Left lung (tissue), 14 donors: ENCODE measurements around the gene TRIM9. TPM values are rescaled to one million over a fixed set of nuclear protein-coding genes. Genes with fewer than 3 reads are reported as not detected.

ENCODE experiments used
- ATAC-seq: fragments of 200-7000 bp; cut with Tn5 transposase; one replicate; pipeline ENCODE4 v1.9.1; 2020; ENCODE audit warnings: moderate library complexity
- DNase-seq, 4 donors: peaks; one replicate each; pipeline ENCODE4 v3.0.0-alpha.2; 2013 to 2020
- H3K27ac ChIP-seq, 2 donors: fragments of 200-600 bp; sonication (generic) in 1 of 2; one replicate each; pipeline versions ENCODE4 v1.5.0 to v1.8.0; 2020 to 2021
- H3K27me3 ChIP-seq, 2 donors: fragments of 200-600 bp; sonication (generic) in 1 of 2; one replicate each; pipeline versions ENCODE4 v1.5.0 to v1.8.0; 2020 to 2021
- H3K36me3 ChIP-seq, 2 donors: fragments of 200-600 bp; sonication (generic) in 1 of 2; one replicate each; pipeline versions ENCODE4 v1.5.0 to v1.8.0; 2020 to 2021
- H3K4me1 ChIP-seq, 2 donors: fragments of 200-600 bp; one replicate each; pipeline ENCODE4 v1.8.0; 2021
- H3K4me3 ChIP-seq, 2 donors: fragments of 200-600 bp; sonication (generic) in 1 of 2; one replicate each; pipeline versions ENCODE4 v1.5.0 to v1.8.0; 2020 to 2021; ENCODE audit warnings: mild to moderate bottlenecking in 1 of 2
- H3K9me3 ChIP-seq, 2 donors: fragments of 200-600 bp; sonication (generic) in 1 of 2; one replicate each; pipeline versions ENCODE4 v1.5.0 to v1.8.0; 2020 to 2021
- CTCF ChIP-seq, 2 donors: fragments of 200-600 bp; sonication (generic) in 1 of 2; IDR thresholded peaks; one replicate each; pipeline versions ENCODE4 v1.5.0 to v1.8.0; 2021; ENCODE audit warnings: antibody characterized with exemption in 2 of 2
- intact Hi-C, 2 donors: fragments of 100-400 bp; cut with DNase I; formaldehyde crosslinking; loops; one replicate each; pipeline versions ENCODE4 v1.11.2 to v1.14.2; 2022
- long read RNA-seq, 12 donors: library from polyadenylated mRNA in 2 of 12; unstranded in 2 of 12; transcript quantifications; one replicate each; pipeline ENCODE4 v2.0.0 and lab custom pipeline, GENCODE V29; 2019 to 2026
- polyA plus RNA-seq, 6 donors: library from polyadenylated mRNA; unstranded; fragments of 120-200 nt; gene quantifications; one replicate each; pipeline ENCODE4 v1.2.1, GENCODE V29; 2013; ENCODE audit not compliant: insufficient read length in 6 of 6
- total RNA-seq, 2 donors: library from RNA; stranded (reverse); fragmentation: NEBNext Ultra II Directional; extraction: Animal tissue kit (Norgen Biotek cat#: 25700); gene quantifications; one replicate each; pipeline ENCODE4 v1.2.1, GENCODE V29; 2021
- donor health status: DM: no; HTN: yes; CAD: no.
- donor health status: DM: no; HTN: no; CAD: no.

Gene TRIM9
- 1 to 10 TPM in 1 of 2 donors, under 1 TPM in 1; 0.47 to 1.4 TPM for total RNA-seq
- polyA plus RNA-seq = 1 to 10 TPM in 3 of 6 donors, under 1 TPM in 3; 0.88 to 1.3 (median 1.0) TPM
- long read RNA-seq, donor 1 = 0 reads
- long read RNA-seq, donor 2 = 0 reads
- long read RNA-seq, donor 3 = 0 reads
- long read RNA-seq, donor 4 = 0 reads
- long read RNA-seq, donor 5 = 0 reads
- long read RNA-seq, donor 6 = 0 reads
- long read RNA-seq, donor 7 = 0 reads
- long read RNA-seq, donor 8 = 0 reads
- long read RNA-seq, donor 9 = 0 reads
- long read RNA-seq, donor 10 = 0 reads
- long read RNA-seq, donor 11, full-length matches to known transcripts = 13 of 38 reads
- long read RNA-seq, donor 11, partial matches to known transcripts = 25 of 38 reads
- long read RNA-seq, donor 11, other reads (novel, unspliced or antisense) = 0 of 38 reads
- long read RNA-seq, donor 12 = 0 reads

GRCh38 chr14:51094901-51095853, at the start of gene TRIM9:
Gene TRIM9 (minus strand): TSS chr14:51095105. CDS start chr14:51094939, 166 bp downstream.
- H3K4me1 ChIP-seq = peaks cover 9 to 27% of the 10 kb centered on the region in 2 donors
- intact Hi-C loops = no loop called here
- peak within 1 kb of the TSS; percentile 45 to 54 for H3K4me3 ChIP-seq
- peaks cover 0 to under 1% of the 10 kb centered on the region in 2 donors for H3K9me3 ChIP-seq
- H3K36me3 ChIP-seq = no peaks in the 10 kb centered on the region
- H3K27me3 ChIP-seq = peaks cover 33 to 79% of the 10 kb centered on the region in 2 donors
- TF ChIP-seq CTCF (IDR thresholded peaks at IDR 0.05) = no peak
- DNase-seq = peak; percentile 89 to 97 (median 94)
- peak within 1 kb of the TSS in 1 of 2 donors; percentile 21 for H3K27ac ChIP-seq
- ATAC-seq = peak; percentile 98

GRCh38 chr14:51140856-51141255, 46.0 kb upstream of the TRIM9 start:
- H3K4me1 ChIP-seq = peaks cover 0 to 5% of the 10 kb centered on the region in 2 donors
- H3K27ac ChIP-seq = no peak overlapping the region
- no peak for TF ChIP-seq CTCF (IDR thresholded peaks at IDR 0.05)
- intact Hi-C loops = no loop called here
- no peaks in the 10 kb centered on the region for H3K9me3 ChIP-seq
- ATAC-seq (no peak), DNase-seq (no peak)
- H3K4me3 ChIP-seq = no peak overlapping the region
- no peaks in the 10 kb centered on the region for H3K27me3 ChIP-seq
- no peaks in the 10 kb centered on the region for H3K36me3 ChIP-seq

GRCh38 chr14:51140338-51140737, 45.4 kb upstream of the TRIM9 start:
- intact Hi-C loops = no loop called here
- Histone ChIP-seq H3K4me1 (peaks cover 0 to 5% of the 10 kb centered on the region in 2 donors), H3K9me3 (no peaks in the 10 kb centered on the region), H3K4me3 (no peak overlapping the region), H3K36me3 (no peaks in the 10 kb centered on the region), H3K27ac (no peak overlapping the region), H3K27me3 (no peaks in the 10 kb centered on the region)
- TF ChIP-seq CTCF (IDR thresholded peaks at IDR 0.05) = no peak
- DNase-seq (no peak), ATAC-seq (no peak)

GRCh38 chr14:51139121-51139681, 44.3 kb upstream of the TRIM9 start:
- Histone ChIP-seq H3K27ac (peak overlapping the region in 1 of 2 donors; percentile 7), H3K4me1 (peaks cover 0 to 5% of the 10 kb centered on the region in 2 donors), H3K36me3 (no peaks in the 10 kb centered on the region), H3K4me3 (no peak overlapping the region), H3K9me3 (no peaks in the 10 kb centered on the region), H3K27me3 (no peaks in the 10 kb centered on the region)
- no peak for TF ChIP-seq CTCF (IDR thresholded peaks at IDR 0.05)
- intact Hi-C loops = no loop called here
- DNase-seq (peak in 3 of 4 donors; percentile 12 to 31 (median 30)), ATAC-seq (peak; percentile 80)
